ENCODE results near the gene ANKS1B. TPM values are rescaled to one million over a fixed set of nuclear protein-coding genes. Genes with fewer than 3 reads are reported as not detected.

ANKS1B gene
- total RNA-seq, 1 experiment from 2014 or later: 0.61 TPM

DNA sequence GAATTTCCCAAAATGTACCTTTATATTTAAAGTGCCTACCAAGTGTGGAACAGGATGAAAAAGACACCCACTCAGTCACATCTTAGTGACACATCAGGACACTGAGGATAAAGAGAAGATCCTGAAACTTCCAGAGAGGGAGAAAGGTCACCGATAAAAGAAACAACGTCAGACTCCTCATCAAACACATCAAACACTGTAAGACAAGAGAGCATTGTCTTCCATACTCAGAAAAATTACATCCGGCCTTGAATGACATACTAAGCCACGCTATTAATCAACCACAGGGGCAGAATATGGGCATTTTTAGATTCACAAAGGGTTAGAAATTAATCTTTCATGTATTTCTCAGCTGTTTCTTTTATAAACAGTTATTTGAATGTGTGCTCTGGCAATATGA, 849.4 kb downstream of the ANKS1B start:
- ChIA-PET POLR2A (no interaction called here), CTCF (no interaction called here)
- BruUV-seq (replicated peaks): no TSS peak

GRCh38 chr12:99133401-99133800, 851.3 kb downstream of the ANKS1B start:
- Mint-ChIP-seq H3K4me1 (ENCODE audit: low read depth, unreplicated experiment) (no peaks in the 10 kb centered on the region), H3K4me3 (ENCODE audit: unreplicated experiment) (no peak overlapping the region), H3K36me3 (ENCODE audit: insufficient read depth, unreplicated experiment) (no peaks in the 10 kb centered on the region), H3K27me3 (ENCODE audit: insufficient read depth, unreplicated experiment) (peaks cover 10% of the 10 kb centered on the region), H3K27ac (ENCODE audit: unreplicated experiment) (no peak overlapping the region), H3K9me3 (ENCODE audit: unreplicated experiment) (no peaks in the 10 kb centered on the region)
- Histone ChIP-seq H3K9me3 (no peaks in the 10 kb centered on the region), H3K36me3 (ENCODE audit: control insufficient read depth, insufficient read depth, low read length) (no peaks in the 10 kb centered on the region), H3K4me1 (no peaks in the 10 kb centered on the region), H3K4me3 (ENCODE audit: low read depth, low read length) (no peak overlapping the region), H3K27me3 (replicated peaks; ENCODE audit: control insufficient read depth, insufficient read depth, low read length) (no peaks in the 10 kb centered on the region)
- POLR2A ChIA-PET: no interaction called here
- CTCF ChIA-PET: no interaction called here
- no peak for DNase-seq
- intact Hi-C loops (cut with micrococcal nuclease; ENCODE audit: unreplicated experiment): no loop called here
- no TSS peak for BruUV-seq (replicated peaks)
- TF ChIP-seq, protein P1, sequence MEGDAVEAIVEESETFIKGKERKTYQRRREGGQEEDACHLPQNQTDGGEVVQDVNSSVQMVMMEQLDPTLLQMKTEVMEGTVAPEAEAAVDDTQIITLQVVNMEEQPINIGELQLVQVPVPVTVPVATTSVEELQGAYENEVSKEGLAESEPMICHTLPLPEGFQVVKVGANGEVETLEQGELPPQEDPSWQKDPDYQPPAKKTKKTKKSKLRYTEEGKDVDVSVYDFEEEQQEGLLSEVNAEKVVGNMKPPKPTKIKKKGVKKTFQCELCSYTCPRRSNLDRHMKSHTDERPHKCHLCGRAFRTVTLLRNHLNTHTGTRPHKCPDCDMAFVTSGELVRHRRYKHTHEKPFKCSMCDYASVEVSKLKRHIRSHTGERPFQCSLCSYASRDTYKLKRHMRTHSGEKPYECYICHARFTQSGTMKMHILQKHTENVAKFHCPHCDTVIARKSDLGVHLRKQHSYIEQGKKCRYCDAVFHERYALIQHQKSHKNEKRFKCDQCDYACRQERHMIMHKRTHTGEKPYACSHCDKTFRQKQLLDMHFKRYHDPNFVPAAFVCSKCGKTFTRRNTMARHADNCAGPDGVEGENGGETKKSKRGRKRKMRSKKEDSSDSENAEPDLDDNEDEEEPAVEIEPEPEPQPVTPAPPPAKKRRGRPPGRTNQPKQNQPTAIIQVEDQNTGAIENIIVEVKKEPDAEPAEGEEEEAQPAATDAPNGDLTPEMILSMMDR (IDR thresholded peaks at IDR 0.05; ENCODE audit: insufficient read depth in 1 of 2, low read depth in 1 of 2, low read length in 1 of 2, severe bottlenecking in 1 of 2, unreplicated experiment in 1 of 2): no peak

More for the DNA sequence above, 849.4 kb downstream of the ANKS1B start:
- no peaks in the 10 kb centered on the region for H3K36me3 Mint-ChIP-seq (ENCODE audit: insufficient read depth, unreplicated experiment)
- no peak overlapping the region for H3K27ac Mint-ChIP-seq (ENCODE audit: unreplicated experiment)
- TF ChIP-seq, protein P1 (IDR thresholded peaks at IDR 0.05; ENCODE audit: insufficient read depth in 1 of 2, low read depth in 1 of 2, low read length in 1 of 2, severe bottlenecking in 1 of 2, unreplicated experiment in 1 of 2): no peak
- no peak overlapping the region for H3K4me3 Mint-ChIP-seq (ENCODE audit: unreplicated experiment)
- H3K27me3 ChIP-seq (replicated peaks; ENCODE audit: control insufficient read depth, insufficient read depth, low read length): no peaks in the 10 kb centered on the region
- peaks cover 16% of the 10 kb centered on the region for H3K27me3 Mint-ChIP-seq (ENCODE audit: insufficient read depth, unreplicated experiment)
- DNase-seq: no peak
- H3K4me1 ChIP-seq: no peaks in the 10 kb centered on the region
- intact Hi-C loops (cut with micrococcal nuclease; ENCODE audit: unreplicated experiment): no loop called here
- H3K9me3 Mint-ChIP-seq (ENCODE audit: unreplicated experiment): no peaks in the 10 kb centered on the region
- no peaks in the 10 kb centered on the region for H3K9me3 ChIP-seq
- H3K4me3 ChIP-seq (ENCODE audit: low read depth, low read length): no peak overlapping the region
- H3K36me3 ChIP-seq (ENCODE audit: control insufficient read depth, insufficient read depth, low read length): no peaks in the 10 kb centered on the region
- no peaks in the 10 kb centered on the region for H3K4me1 Mint-ChIP-seq (ENCODE audit: low read depth, unreplicated experiment)

DNA sequence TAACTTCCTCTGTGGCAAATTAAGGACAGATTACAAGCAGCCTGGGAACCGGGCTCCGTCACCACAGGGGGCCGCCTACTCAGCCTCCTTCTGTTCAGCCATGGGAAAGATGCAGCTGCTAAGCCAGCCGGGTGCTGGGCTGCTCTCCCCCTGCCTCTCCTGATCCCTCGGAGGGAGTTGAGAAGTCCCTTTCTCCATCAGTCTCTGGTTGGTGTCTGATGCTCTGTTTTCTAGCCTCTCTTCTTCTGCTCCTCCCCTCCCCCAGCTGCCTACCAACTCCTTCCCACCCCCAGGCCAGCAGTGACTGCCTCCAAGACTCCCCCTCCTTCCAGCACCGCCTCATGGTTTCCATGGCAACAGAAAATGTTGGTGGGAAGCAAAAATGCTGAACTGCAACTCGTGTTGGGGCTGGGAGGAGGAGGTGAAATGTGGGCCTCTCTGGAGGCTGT, 853.0 kb downstream of the ANKS1B start:
- CTCF ChIA-PET: no interaction called here
- Histone ChIP-seq H3K9me3 (no peaks in the 10 kb centered on the region), H3K27me3 (replicated peaks; ENCODE audit: control insufficient read depth, insufficient read depth, low read length) (no peaks in the 10 kb centered on the region), H3K36me3 (ENCODE audit: control insufficient read depth, insufficient read depth, low read length) (no peaks in the 10 kb centered on the region), H3K4me3 (ENCODE audit: low read depth, low read length) (no peak overlapping the region), H3K4me1 (no peaks in the 10 kb centered on the region)
- TF ChIP-seq, protein P1 (IDR thresholded peaks at IDR 0.05; ENCODE audit: insufficient read depth in 1 of 2, low read depth in 1 of 2, low read length in 1 of 2, severe bottlenecking in 1 of 2, unreplicated experiment in 1 of 2): no peak
- Mint-ChIP-seq H3K27me3 (ENCODE audit: insufficient read depth, unreplicated experiment) (peaks cover 10% of the 10 kb centered on the region), H3K4me3 (ENCODE audit: unreplicated experiment) (no peak overlapping the region), H3K27ac (ENCODE audit: unreplicated experiment) (no peak overlapping the region), H3K4me1 (ENCODE audit: low read depth, unreplicated experiment) (no peaks in the 10 kb centered on the region), H3K36me3 (ENCODE audit: insufficient read depth, unreplicated experiment) (no peaks in the 10 kb centered on the region), H3K9me3 (ENCODE audit: unreplicated experiment) (no peaks in the 10 kb centered on the region)
- DNase-seq: no peak
- POLR2A ChIA-PET: no interaction called here
- BruUV-seq (replicated peaks): no TSS peak
- intact Hi-C loops (cut with micrococcal nuclease; ENCODE audit: unreplicated experiment): no loop called here

Measured in Caco-2 (cell line).